Peyer's patch (tissue), 4 donors: Measurements from ENCODE around the gene MMEL1. TPM values are rescaled to one million over a fixed set of nuclear protein-coding genes. Genes with fewer than 3 reads are reported as not detected.
A peak's percentile ranks its signal among the peaks of the same experiment; 100 is the strongest.
"Not testable (repeated sequence)": the region's sequence is repeated elsewhere in the genome, so short reads cannot be mapped to it uniquely, and the experiment has no call there.

ENCODE experiments used
- DNase-seq, 3 donors: peaks; one replicate each; pipeline ENCODE4 v3.0.0-alpha.2; 2017 to 2019
- H3K27ac ChIP-seq, 4 donors: fragments of 200-600 bp; sonication (generic); one replicate each; pipeline ENCODE4 v1.5.1; 2016 to 2019
- H3K27me3 ChIP-seq, 2 donors: fragments of 200-600 bp; sonication (generic); one replicate each; pipeline ENCODE4 v1.5.1; 2019
- H3K36me3 ChIP-seq, 3 donors: fragments of 200-600 bp; sonication (generic); one replicate each; pipeline ENCODE4 v1.5.1; 2016 to 2019
- H3K4me1 ChIP-seq, 4 donors: fragments of 200-600 bp; sonication (generic); one replicate each; pipeline ENCODE4 v1.5.1; 2016 to 2019
- H3K4me3 ChIP-seq, 4 donors: fragments of 200-600 bp; sonication (generic); 1 replicate in 3 of 4; 2 replicates in 1 of 4; pipeline ENCODE4 v1.5.1; 2016 to 2019; ENCODE audit warnings: mild to moderate bottlenecking in 1 of 4
- H3K9me3 ChIP-seq, 4 donors: fragments of 200-600 bp; sonication (generic); one replicate each; pipeline ENCODE4 v1.5.1; 2016 to 2019; ENCODE audit warnings: mild to moderate bottlenecking in 1 of 4
- POLR2A ChIP-seq, 2 donors: fragments of 450-650 bp; IDR thresholded peaks; one replicate each; pipeline ENCODE4 v1.5.1; 2017; ENCODE audit warnings: antibody characterized with exemption in 2 of 2, mild to moderate bottlenecking in 2 of 2, moderate library complexity in 2 of 2
- total RNA-seq, 4 donors: library from RNA; depleted of rRNA; stranded (reverse); fragments of >200 nt; gene quantifications; one replicate each; pipeline ENCODE4 v1.1.0, GENCODE V29; 2016
- TF ChIP-seq, protein P1 (sequence below), 6 experiments: fragments of 450-650 bp in 4 of 6; fragments of 200-600 bp in 2 of 6; sonication (generic) in 1 of 6; IDR thresholded peaks; one replicate each; pipeline ENCODE4 v1.5.1; 2017 to 2019; ENCODE audit warnings: antibody characterized with exemption in 6 of 6, mild to moderate bottlenecking in 3 of 6, moderate library complexity in 1 of 6

The MMEL1 gene
- total RNA-seq, 4 donors from 2014 or later: 7.4 to 51.7 (median 27.4) TPM

DNA sequence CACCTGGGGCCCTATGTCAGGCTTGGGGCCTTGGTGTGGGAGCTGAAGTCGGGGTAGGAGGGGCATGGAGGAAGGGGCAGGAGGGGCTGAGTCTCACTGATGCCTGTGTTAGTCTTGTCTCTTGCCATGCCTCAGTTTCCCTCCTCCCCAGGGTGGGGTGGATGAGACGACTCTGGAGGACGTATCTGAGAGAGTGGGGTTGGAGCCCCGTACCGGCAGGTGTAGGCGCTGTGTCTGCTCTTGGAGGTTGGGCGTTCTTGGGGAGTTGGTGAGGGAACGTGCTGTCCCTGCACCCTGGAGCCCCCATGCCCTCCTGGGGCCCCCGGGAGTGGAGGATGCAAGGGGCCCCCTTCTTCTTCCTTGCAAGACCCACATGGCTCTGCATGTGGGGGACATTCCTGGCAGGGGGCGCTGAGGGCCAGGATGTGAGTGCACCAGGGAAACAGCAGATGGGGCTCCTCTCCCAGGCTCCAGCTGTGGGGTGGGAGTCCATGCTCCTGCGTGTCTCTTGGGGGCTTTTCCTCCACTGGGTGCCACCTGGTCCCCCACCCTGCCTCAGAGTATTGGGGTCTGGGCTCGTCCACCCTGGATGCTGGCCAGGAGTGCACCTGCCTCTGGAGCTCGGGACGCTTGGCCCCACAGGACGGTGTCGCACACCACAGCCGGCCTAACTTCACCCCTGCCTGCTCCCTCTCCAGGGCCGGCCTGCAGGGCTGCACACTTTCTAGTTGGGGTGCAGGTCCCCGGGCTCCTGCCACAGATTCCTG lies 78.0 kb downstream of the MMEL1 start:
- Histone ChIP-seq H3K36me3 (peaks cover 0 to 25% (median 0%) of the 10 kb centered on the region in 3 donors), H3K4me1 (peaks cover 0 to 44% (median 25%) of the 10 kb centered on the region in 4 donors), H3K4me3 (peak overlapping the region; percentile 67 to 91 (median 81)), H3K27ac (peak overlapping the region; percentile 95 to 98 (median 96)), H3K27me3 (no peaks in the 10 kb centered on the region), H3K9me3 (no peaks in the 10 kb centered on the region)
- peak in 2 of 3 donors; percentile 75 to 83 for DNase-seq
- TF ChIP-seq, protein P1, sequence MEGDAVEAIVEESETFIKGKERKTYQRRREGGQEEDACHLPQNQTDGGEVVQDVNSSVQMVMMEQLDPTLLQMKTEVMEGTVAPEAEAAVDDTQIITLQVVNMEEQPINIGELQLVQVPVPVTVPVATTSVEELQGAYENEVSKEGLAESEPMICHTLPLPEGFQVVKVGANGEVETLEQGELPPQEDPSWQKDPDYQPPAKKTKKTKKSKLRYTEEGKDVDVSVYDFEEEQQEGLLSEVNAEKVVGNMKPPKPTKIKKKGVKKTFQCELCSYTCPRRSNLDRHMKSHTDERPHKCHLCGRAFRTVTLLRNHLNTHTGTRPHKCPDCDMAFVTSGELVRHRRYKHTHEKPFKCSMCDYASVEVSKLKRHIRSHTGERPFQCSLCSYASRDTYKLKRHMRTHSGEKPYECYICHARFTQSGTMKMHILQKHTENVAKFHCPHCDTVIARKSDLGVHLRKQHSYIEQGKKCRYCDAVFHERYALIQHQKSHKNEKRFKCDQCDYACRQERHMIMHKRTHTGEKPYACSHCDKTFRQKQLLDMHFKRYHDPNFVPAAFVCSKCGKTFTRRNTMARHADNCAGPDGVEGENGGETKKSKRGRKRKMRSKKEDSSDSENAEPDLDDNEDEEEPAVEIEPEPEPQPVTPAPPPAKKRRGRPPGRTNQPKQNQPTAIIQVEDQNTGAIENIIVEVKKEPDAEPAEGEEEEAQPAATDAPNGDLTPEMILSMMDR (IDR thresholded peaks at IDR 0.05): peak; percentile 33 to 77 (median 66)
- TF ChIP-seq POLR2A (IDR thresholded peaks at IDR 0.05): no peak

DNA sequence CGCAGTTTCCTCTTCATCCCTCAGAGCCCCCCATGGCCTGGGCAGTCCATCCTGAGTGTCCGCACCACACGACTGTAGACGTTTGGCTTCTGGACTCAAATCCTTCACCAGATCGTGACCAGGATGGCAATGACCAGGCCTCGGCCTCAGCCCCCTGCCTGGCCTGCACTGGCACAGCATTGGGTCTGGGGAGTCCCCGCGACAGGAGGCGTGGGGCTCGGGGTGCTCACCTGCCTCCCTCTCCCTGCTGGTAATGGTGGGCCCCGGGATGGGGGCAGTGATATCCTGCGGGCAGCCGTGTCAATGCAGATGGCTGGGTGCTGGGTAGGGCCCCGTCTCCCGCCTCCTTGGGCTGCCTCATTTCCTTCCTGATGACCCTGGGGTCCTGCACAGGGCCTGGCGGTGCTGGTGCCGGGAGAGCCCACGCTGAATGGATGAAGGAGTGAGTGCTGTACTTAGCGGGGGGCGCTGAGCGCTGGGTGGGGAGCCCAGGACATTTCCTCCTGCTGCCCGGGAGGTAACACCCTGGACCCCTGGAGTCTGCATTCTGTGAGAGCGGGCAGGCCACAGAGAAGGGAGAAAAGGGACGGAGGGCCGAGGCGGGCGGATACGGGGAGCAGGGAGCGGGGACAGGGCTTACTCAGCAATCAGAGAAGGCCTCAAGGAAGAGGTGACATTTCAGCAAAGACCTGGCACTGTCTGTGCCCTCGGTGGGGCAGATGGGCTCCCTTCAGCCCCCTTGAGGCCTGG lies 78.8 kb downstream of the MMEL1 start:
- Histone ChIP-seq H3K4me1 (peaks cover 0 to 45% (median 27%) of the 10 kb centered on the region in 4 donors), H3K4me3 (peak overlapping the region in 2 of 4 donors; percentile 67 to 78), H3K27me3 (no peaks in the 10 kb centered on the region), H3K9me3 (no peaks in the 10 kb centered on the region), H3K27ac (peak overlapping the region in 2 of 4 donors; percentile 95 to 98), H3K36me3 (peaks cover 0 to 17% (median 0%) of the 10 kb centered on the region in 3 donors)
- TF ChIP-seq, protein P1 (IDR thresholded peaks at IDR 0.05): no peak
- no peak for TF ChIP-seq POLR2A (IDR thresholded peaks at IDR 0.05)
- no peak for DNase-seq

DNA sequence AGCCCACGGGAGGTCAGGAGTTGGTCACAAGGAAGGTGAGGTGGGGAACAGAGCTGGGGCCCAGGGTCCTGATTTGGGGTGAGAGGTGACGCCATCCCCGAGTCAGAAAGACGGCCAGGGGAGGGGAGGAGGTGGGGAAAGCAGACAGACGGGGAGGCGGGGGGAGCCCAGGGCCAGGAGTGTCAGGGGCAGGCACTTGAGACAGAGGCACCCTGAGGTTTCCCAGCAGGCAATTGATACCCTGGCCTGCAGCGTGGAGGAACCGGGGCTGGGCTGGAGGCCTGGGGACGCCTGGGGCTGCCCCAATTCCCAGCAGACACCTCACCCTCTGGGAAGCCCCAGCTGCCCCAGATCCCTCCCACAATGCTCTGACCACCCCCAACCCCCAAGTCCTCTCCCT lies 79.7 kb downstream of the MMEL1 start:
- not testable (repeated sequence) for H3K27me3 ChIP-seq, H3K9me3 ChIP-seq, DNase-seq, H3K4me3 ChIP-seq, H3K27ac ChIP-seq, H3K36me3 ChIP-seq
- peaks cover 0 to 42% (median 31%) of the 10 kb centered on the region in 4 donors for H3K4me1 ChIP-seq

DNA sequence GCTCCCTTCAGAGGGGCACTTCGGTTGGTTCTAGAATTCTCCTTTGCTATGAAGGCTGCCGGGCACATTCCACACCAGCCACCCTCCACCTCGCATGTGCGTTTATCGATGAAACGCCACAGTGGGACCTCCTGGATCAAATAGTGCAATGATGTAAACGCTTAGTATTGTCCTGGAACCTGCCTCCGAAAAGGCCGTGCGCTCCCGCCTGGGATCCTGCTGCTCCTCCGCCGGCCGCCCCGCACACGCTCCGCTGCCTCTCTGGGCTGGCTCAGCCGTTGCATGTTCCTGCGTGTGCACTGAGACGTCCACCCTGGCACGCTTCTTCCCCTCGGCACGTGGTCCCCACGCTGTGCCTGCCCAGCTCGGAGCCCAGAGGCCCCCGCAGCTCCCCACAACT lies 80.6 kb downstream of the MMEL1 start:
- Histone ChIP-seq H3K36me3 (peaks cover 0 to 5% (median 0%) of the 10 kb centered on the region in 3 donors), H3K27ac (no peak overlapping the region), H3K27me3 (no peaks in the 10 kb centered on the region), H3K4me3 (no peak overlapping the region), H3K4me1 (peaks cover 0 to 42% (median 30%) of the 10 kb centered on the region in 4 donors), H3K9me3 (no peaks in the 10 kb centered on the region)
- DNase-seq: no peak
- no peak for TF ChIP-seq POLR2A (IDR thresholded peaks at IDR 0.05)
- TF ChIP-seq, protein P1 (IDR thresholded peaks at IDR 0.05): no peak

DNA sequence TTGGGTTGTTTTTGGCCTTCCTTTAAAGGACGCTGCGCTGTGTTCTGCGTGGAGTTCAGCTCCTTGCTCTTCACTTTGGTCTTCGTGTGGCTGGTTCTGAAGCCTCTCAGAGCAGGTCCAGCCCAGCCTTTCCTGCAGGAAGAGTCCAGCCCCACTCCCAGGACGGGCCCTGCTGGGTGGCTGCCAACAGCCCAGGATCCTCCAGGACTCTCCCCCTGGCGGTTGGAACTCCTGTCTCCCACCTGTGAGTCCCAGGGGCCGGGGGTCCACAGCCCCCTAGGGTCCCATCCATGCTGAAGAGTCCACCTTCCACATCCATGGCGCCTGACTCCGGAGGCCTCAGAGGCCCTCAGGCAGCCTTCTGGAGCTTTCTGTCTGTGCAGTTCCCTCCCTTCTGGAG lies 81.3 kb downstream of the MMEL1 start:
- H3K27me3 ChIP-seq, H3K27ac ChIP-seq, H3K36me3 ChIP-seq, H3K4me3 ChIP-seq, DNase-seq, H3K9me3 ChIP-seq: not testable (repeated sequence)
- H3K4me1 ChIP-seq: peaks cover 0 to 43% (median 31%) of the 10 kb centered on the region in 4 donors

DNA sequence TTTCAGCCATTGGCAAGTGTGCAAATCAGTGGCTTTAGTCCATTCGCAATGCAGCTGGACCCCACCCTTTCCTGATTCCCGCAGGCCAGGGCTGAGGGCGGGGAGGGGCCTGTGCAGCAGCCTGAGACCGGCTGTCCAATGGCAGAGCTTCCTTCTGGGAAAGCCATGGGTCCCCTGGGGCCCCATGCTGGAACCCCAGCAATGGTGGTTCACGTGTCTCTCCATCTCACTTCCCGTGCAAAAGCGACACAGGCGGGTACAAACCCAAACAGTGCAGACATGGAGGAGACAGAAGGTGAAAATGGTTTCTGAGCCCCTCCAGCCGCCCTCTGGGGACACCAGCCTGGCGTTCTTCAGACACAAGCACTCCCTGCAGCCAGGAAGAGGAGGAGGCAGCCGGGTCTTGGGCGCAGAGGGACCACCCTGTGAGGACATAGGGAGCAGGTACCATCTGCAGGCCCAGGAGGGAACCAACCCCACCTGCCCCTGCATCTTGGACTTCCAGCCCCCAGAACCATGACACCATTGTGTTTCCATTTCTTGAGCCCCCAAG lies 82.4 kb downstream of the MMEL1 start:
- H3K36me3 ChIP-seq, H3K9me3 ChIP-seq, H3K27me3 ChIP-seq, H3K4me3 ChIP-seq, DNase-seq: not testable (repeated sequence)
- peaks cover 0 to 50% (median 30%) of the 10 kb centered on the region in 4 donors for H3K4me1 ChIP-seq
- H3K27ac ChIP-seq: peak overlapping the region in 2 of 4 donors; percentile 43 to 99

DNA sequence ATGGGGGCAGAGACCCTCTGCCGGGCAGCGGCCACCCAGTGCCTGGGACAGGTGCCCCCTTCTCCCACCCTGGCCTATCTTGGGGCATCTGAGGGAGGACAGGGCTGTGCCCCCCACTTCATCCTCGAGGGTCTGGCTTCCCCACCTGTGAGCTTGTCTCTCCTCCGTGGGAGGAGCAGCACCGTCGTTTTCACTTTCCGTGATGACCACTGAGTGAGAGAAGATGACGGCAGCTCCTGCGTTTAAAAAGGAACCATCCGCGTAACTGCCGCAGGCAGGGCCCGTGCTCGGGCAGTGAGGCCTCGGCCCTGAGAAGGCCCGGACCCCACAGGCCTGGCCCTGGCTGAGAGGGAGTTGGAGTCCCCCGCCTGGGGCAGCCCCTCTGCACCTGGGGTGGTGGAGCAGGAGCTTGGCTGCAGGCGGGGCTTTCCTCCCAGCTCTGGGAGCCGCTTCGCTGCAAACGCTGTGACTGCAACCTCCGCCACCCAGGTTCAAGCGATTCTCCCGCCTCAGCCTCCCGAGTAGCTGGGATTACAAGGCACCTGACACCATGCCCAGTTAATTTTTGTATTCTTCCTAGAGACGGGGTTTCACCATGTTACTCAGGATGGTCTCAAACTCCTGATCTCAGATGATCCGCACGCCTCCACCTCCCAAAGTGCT lies 83.3 kb downstream of the MMEL1 start:
- Histone ChIP-seq H3K4me3 (peak overlapping the region in 3 of 4 donors; percentile 22 to 65 (median 59)), H3K4me1 (peaks cover 0 to 50% (median 24%) of the 10 kb centered on the region in 4 donors), H3K27ac (peak overlapping the region; percentile 94 to 99 (median 97))
- not testable (repeated sequence) for H3K36me3 ChIP-seq, H3K9me3 ChIP-seq, H3K27me3 ChIP-seq, DNase-seq
